GM18520 (cell line): ENCODE results near the gene BAIAP2L1.

Source experiments
- ATAC-seq: cut with Tn5 transposase; IDR thresholded peaks from one replicate; pipeline ENCODE4 v1.9.1; 2021; ENCODE audit not compliant: unreplicated experiment

Gene BAIAP2L1

DNA sequence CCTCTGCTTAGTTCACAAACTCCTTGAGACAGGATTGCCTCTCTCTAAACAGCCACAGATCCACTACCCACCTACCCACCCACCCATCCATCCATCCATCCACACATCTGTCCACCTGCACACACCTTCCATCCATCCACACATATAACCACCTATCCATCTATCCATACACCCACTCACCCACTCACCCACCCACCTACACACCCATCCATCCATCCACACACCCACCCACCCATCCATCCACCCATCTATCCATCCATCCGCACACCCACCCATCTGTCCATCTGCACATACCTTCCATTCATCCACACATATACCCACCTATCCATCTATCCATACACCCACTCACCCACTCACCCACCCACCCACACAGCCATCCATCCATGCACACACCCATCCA is 158.5 kb downstream of the BAIAP2L1 start:
- ATAC-seq, result no peak

DNA sequence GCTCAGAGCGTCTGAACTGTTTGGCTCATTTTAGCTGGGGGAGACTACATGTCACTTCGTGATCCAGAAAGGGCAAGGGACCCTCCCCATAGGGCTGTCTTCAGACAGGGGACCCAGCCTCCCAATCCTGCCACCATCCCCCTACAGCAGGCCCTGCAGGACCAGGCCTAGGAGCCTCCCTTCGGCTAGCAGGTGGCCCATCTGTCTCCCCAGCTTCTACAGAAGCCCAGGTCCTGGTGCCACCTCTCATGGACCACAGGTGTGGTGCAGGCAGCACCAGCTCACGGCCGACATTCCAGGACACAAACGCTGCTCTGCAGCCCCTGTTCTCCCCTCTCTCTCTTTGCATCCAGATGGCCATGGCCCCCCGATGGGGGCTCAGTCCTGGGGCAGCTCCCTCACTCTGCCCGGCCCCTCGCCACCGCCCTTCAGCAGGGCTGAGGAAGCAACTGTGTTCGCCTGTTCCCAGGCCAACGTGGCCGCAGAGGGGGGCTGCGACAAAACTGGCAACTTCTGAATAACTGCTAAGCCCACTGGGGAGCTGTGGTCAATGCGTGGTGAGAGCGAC is 159.1 kb downstream of the BAIAP2L1 start:
- ATAC-seq, result no peak
